GM19324 (cell line): ENCODE measurements around the gene DNAAF2.
"Not testable (repeated sequence)": the region's sequence is repeated elsewhere in the genome, so short reads cannot be mapped to it uniquely, and the experiment has no call there.

Experiments
- ATAC-seq: cut with Tn5 transposase; IDR thresholded peaks from one replicate; pipeline ENCODE4 v1.9.1; 2021; ENCODE audit warnings: mild to moderate bottlenecking, moderate library complexity; ENCODE audit not compliant: unreplicated experiment, low FRiP score

The DNAAF2 gene

GRCh38 chr14:49634547-49635334 is at the start of gene DNAAF2:
Gene DNAAF2, minus strand, starts transcription at chr14:49635244. Its CDS starts 95 bp downstream, at chr14:49635149.
- peak; percentile 25 for ATAC-seq

DNA sequence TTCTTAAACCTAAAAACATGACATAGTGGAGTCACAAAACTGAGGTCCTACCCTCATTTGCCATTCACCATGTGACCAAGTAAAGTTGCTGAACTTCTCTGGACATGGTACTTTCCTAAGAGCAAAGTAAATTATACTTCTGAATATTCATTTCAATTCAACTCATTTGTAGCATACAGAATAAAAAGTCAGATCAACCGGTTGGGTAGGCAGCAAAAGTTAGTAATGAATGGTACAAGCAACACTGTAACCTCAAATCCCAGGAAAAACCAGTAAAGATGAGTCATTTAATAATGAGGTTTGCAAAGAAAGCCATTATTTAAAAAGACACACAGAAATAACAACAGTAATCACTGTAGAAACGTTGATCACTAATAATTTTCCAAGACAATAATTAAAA is 44.2 kb upstream of the DNAAF2 start:
- no peak for ATAC-seq

DNA sequence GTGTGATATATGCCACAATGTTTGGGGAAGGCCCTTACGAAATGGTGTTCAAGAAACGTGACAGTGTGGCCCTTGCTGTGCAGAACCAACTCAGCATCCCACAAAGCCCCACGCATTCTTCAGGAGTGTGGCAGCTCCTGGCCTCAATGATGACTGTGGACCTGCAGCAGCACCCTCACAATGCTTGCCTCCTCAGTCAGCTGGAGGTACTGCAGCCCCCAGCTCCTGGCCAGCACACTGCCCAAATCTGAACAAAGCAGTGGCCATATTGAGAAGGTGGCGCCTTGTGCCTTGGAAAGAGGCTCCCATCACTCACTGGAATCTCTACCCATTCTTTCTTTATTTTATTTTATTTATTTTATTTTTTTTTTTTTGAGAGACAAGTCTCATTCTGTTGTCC is 42.6 kb upstream of the DNAAF2 start:
- no peak for ATAC-seq

GRCh38 chr14:49673586-49673985 is 38.5 kb upstream of the DNAAF2 start:
- ATAC-seq: no peak

DNA sequence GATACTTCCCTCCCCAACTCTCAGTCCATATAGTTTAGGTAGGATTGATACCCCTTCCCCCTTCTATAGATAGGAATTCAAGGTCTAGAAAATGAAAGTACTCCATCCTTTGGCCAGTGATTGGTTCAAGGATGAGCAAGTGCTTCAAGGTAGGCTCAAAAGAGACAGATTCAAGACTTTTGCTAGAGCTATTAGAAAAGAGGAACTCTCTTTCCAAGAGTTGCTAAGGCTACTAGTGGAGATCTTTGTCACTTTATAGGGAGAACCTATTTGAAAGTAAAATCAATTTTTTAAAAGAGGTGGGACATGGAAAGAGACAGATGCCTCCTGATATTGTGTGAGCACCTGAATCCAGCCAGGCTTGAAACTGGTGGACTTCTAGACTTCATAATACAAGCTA is 35.4 kb upstream of the DNAAF2 start:
- ATAC-seq: no peak

GRCh38 chr14:49659526-49660455 is 24.7 kb upstream of the DNAAF2 start:
- no peak for ATAC-seq

DNA sequence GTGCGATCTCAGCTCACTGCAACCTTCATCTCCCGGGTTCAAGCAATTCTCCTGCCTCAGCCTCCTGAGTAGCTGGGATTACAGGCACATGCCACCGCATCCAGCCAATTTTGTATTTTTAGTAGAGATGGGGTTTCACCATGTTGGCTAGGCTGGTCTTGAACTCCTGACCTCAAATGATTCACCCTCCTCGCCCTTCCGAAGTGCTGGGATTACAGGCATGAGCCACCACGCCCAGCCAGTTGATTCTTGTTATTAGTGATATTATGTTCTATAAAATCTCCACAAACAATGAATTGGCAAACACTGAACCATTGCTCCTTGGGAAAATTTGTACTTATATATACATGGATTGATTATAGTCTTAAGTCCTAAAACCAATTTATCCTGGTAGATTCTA is 22.5 kb upstream of the DNAAF2 start:
- ATAC-seq: not testable (repeated sequence)

DNA sequence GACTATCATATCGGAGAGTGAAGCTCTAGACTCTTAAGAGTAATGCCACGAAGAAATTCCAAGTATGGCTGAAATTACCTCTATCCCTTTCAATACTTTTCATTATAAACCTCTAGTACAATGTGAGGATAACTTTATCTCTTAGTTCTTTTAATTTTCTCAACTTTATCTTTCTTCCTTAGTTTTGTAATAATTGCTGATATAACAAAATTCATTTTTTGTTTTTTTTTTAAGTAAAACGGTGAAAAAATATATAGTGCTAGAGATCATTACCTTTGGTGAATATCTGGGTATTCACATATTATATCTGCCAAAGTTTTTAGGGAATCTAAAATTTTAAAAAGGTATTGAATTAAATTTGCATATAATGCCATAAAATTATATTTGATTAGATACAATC is 19.5 kb upstream of the DNAAF2 start:
- ATAC-seq: no peak

DNA sequence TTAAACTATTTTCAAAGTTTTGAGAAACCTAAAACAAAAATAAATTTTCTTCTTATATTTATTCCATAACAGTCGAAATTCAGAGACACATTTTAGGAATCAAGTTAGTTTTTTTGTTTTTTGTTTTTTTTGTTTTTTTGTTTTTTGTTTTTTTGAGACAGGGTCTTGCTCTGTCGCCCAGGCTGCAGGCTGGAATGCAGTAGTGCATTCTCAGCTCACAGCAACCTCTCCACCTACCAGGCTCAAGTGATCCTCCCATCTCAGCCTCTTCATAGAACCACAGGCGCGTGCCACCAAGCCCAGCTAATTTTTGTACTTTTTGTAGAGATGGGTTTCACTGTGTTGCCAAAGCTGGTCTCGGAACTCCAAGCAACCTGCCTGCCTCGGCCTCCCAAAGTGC is 18.5 kb upstream of the DNAAF2 start:
- ATAC-seq: no peak

GRCh38 chr14:49642163-49642562 is 7.1 kb upstream of the DNAAF2 start:
- no peak for ATAC-seq

GRCh38 chr14:49641697-49642129 is 6.7 kb upstream of the DNAAF2 start:
- ATAC-seq: no peak

- no peak for ATAC-seq
Measured at GRCh38 chr14:49640540-49641417, 5.7 kb upstream of the DNAAF2 start.

GRCh38 chr14:49637534-49638078 is 2.6 kb upstream of the DNAAF2 start:
- no peak for ATAC-seq

GRCh38 chr14:49636866-49637265 is 1.8 kb upstream of the DNAAF2 start:
- no peak for ATAC-seq

DNA sequence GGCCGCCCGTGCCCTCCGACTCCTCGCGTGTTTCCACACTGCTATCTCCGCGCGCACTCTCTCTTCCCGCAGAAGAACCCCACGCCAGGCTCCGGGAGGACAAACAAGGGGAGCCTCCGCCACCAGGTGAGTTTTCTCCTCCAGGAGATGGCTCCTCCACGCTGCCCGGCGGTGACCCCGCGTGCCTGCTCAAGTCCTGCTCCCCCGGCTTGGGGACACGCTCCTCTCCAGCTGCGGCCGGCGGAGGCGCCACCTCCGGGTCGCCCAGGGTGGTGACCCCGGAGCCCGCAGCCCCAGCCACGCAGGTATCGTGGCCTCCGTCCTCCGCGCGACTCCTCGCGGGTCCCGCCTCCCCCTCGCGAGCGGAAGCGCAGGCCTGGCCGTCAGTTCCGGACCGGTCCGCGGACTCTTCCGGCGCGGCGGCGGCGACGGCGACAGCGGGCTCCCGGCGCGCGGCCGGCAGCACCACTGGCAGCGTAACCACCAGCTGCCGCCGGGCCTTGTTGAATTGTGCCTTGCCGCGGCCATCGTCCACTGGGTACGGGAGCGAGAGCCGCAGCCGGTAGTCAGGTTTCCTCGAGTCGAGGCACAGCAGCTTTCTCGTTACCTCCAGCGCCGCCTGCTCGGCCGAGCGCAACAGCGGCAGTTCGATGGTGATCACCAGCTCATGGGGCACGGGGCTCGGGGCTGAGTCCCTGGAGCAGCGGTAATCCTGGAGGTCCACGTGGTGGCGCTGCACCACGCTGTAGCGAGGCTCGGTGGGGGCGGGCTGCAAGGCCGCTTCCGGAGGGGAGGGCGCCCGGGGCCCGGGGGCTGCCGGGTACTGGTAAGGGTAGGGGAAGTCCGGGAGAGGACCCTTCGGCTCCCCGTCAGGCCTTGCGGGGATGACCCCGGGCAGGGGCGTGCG is 1.2 kb downstream of the DNAAF2 start:
- peak; percentile 84 for ATAC-seq

- ATAC-seq: no peak
Measured at GRCh38 chr14:49623941-49624839, 10.9 kb downstream of the DNAAF2 start.

DNA sequence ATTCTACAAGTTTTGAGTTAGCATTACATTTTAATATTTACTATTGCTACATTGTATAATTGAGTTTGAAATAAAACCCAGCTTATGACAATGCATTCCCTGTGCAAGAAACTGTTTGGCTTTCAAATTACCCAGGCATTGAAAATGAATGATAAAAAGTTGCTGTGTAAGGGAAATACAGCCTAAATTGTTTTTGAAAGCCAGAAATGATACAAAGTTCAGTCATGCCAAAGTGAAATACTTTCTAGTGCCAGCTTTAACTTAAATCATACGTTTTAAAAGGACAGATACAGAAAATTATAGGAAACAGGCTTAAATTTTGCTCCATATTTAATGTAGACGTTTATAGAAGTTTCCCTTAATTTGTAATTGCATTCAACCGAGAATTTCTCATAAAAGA is 11.7 kb downstream of the DNAAF2 start:
- ATAC-seq: no peak

DNA sequence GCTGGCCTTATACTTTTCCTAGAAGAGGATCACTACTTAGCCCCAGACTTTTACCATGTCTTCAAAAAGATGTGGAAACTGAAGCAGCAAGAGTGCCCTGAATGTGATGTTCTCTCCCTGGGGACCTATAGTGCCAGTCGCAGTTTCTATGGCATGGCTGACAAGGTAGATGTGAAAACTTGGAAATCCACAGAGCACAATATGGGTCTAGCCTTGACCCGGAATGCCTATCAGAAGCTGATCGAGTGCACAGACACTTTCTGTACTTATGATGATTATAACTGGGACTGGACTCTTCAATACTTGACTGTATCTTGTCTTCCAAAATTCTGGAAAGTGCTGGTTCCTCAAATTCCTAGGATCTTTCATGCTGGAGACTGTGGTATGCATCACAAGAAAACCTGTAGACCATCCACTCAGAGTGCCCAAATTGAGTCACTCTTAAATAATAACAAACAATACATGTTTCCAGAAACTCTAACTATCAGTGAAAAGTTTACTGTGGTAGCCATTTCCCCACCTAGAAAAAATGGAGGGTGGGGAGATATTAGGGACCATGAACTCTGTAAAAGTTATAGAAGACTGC is 12.9 kb downstream of the DNAAF2 start:
- ATAC-seq: no peak
